ENCODE measurements around the gene DYNLT1. TPM values are rescaled to one million over a fixed set of nuclear protein-coding genes. Genes with fewer than 3 reads are reported as not detected.

Gene DYNLT1
- total and polyA plus RNA-seq, 12 donors = 106 to 211 (median 122) TPM

GRCh38 chr6:158663625-158664165, 19.2 kb upstream of the DYNLT1 start:
- WGBS, 2 donors = 56% methylated on average over 11 of the region's 11 CpGs
- H3K4me1 ChIP-seq = peaks cover 0 to 56% (median 0%) of the 10 kb centered on the region in 9 donors
- peak in 3 of 8 donors; percentile 14 to 43 (median 27) for ATAC-seq
- intact Hi-C loops (cut with DNase I) = loop anchor here in 1 of 10 donors (10.0 kb wide), 1 partner anchor 159 kb away; no protein-coding TSS in a partner anchor
- peak overlapping the region in 4 of 10 donors; percentile 4 to 36 (median 16) for H3K27ac ChIP-seq
- H3K9me3 ChIP-seq = no peaks in the 10 kb centered on the region
- peaks cover 0 to 27% (median 0%) of the 10 kb centered on the region in 9 donors for H3K36me3 ChIP-seq
- no peak for TF ChIP-seq CTCF (IDR thresholded peaks at IDR 0.05)
- no peaks in the 10 kb centered on the region for H3K27me3 ChIP-seq
- DNase-seq = no peak
- H3K4me3 ChIP-seq = peak overlapping the region in 6 of 10 donors; percentile 13 to 37 (median 24)

- Histone ChIP-seq H3K27ac (peak overlapping the region in 5 of 10 donors; percentile 6 to 45 (median 28)), H3K4me1 (peaks cover 0 to 50% (median 0%) of the 10 kb centered on the region in 9 donors), H3K36me3 (peaks cover 0 to 27% (median 0%) of the 10 kb centered on the region in 9 donors), H3K9me3 (no peaks in the 10 kb centered on the region), H3K4me3 (peak overlapping the region in 6 of 10 donors; percentile 13 to 37 (median 24)), H3K27me3 (no peaks in the 10 kb centered on the region)
- TF ChIP-seq CTCF (IDR thresholded peaks at IDR 0.05) = no peak
- no peak for DNase-seq
- ATAC-seq = peak in 6 of 8 donors; percentile 27 to 67 (median 52)
- intact Hi-C loops (cut with DNase I) = loop anchor here in 1 of 10 donors (10.0 kb wide), 1 partner anchor 158 kb away; no protein-coding TSS in a partner anchor
- 63 to 66% methylated on average over 27 of the region's 27 CpGs for WGBS, 2 donors
Measured at GRCh38 chr6:158662954-158663624, 18.5 kb upstream of the DYNLT1 start.

GRCh38 chr6:158662607-158662953, 18.0 kb upstream of the DYNLT1 start:
- no peak for TF ChIP-seq CTCF (IDR thresholded peaks at IDR 0.05)
- 74 to 81% methylated on average over 3 of the region's 3 CpGs for WGBS, 2 donors
- Histone ChIP-seq H3K9me3 (no peaks in the 10 kb centered on the region), H3K27ac (peak overlapping the region in 2 of 10 donors; percentile 16 to 45), H3K4me3 (peak overlapping the region in 5 of 10 donors; percentile 13 to 37 (median 28)), H3K4me1 (peaks cover 0 to 45% (median 0%) of the 10 kb centered on the region in 9 donors), H3K36me3 (peaks cover 0 to 27% (median 0%) of the 10 kb centered on the region in 9 donors), H3K27me3 (no peaks in the 10 kb centered on the region)
- no peak for DNase-seq
- ATAC-seq = no peak
- intact Hi-C loops (cut with DNase I) = loop anchor here in 1 of 10 donors (10.0 kb wide), 1 partner anchor 158 kb away; no protein-coding TSS in a partner anchor

GRCh38 chr6:158661156-158661685, 16.7 kb upstream of the DYNLT1 start:
- H3K4me1 ChIP-seq = peaks cover 0 to 35% (median 0%) of the 10 kb centered on the region in 9 donors
- no peak for DNase-seq
- H3K27me3 ChIP-seq = no peaks in the 10 kb centered on the region
- H3K4me3 ChIP-seq = no peak overlapping the region
- H3K36me3 ChIP-seq = peaks cover 0 to 27% (median 0%) of the 10 kb centered on the region in 9 donors
- ATAC-seq = no peak
- no peak overlapping the region for H3K27ac ChIP-seq
- intact Hi-C loops (cut with DNase I) = loop anchor here in 1 of 10 donors (10.0 kb wide), 1 partner anchor 156 kb away; no protein-coding TSS in a partner anchor
- TF ChIP-seq CTCF (IDR thresholded peaks at IDR 0.05) = no peak
- WGBS, 2 donors = 95% methylated on average over 3 of the region's 3 CpGs
- no peaks in the 10 kb centered on the region for H3K9me3 ChIP-seq

Data from heart right ventricle (tissue), 16 donors.